OCI-LY1 (cell line): ENCODE results near the gene GDA.

Source experiments
- H2AFZ ChIP-seq: fragments of 200-600 bp; sonication (generic), shearing (Covaris generic); 2 replicates; pipeline ENCODE4 v1.6.0; 2014; ENCODE audit warnings: antibody characterized with exemption, mild to moderate bottlenecking, low read length
- H3F3A ChIP-seq: fragments of 200-600 bp; sonication (generic), shearing (Covaris generic); 2 replicates; pipeline ENCODE4 v1.6.0; 2014; ENCODE audit warnings: mild to moderate bottlenecking, antibody characterized with exemption, low read length, moderate library complexity; ENCODE audit not compliant: insufficient read depth
- H3K27ac ChIP-seq: fragments of 200-600 bp; sonication (generic); 2 replicates; pipeline ENCODE4 v1.5.1; 2014; ENCODE audit warnings: low read length, mixed run types, mild to moderate bottlenecking, low read depth; ENCODE audit not compliant: poor library complexity, severe bottlenecking
- H3K27me3 ChIP-seq: fragments of 200-600 bp; sonication (generic); 2 replicates; pipeline ENCODE4 v1.6.0; 2014; ENCODE audit warnings: antibody characterized with exemption, mild to moderate bottlenecking, low read length, moderate library complexity; ENCODE audit not compliant: insufficient read depth
- H3K36me3 ChIP-seq: fragments of 200-600 bp; sonication (generic); 2 replicates; pipeline ENCODE4 v1.6.1; 2014; ENCODE audit warnings: mild to moderate bottlenecking, antibody characterized with exemption, low read length, moderate library complexity, mixed read lengths; ENCODE audit not compliant: insufficient read depth
- H3K4me1 ChIP-seq: fragments of 200-600 bp; sonication (generic); 2 replicates; pipeline ENCODE4 v1.5.1; 2014; ENCODE audit warnings: mild to moderate bottlenecking, low read length, moderate library complexity; ENCODE audit not compliant: insufficient read depth, severe bottlenecking
- H3K4me2 ChIP-seq: fragments of 200-600 bp; sonication (generic), shearing (Covaris generic); 2 replicates; pipeline ENCODE4 v1.6.1; 2014; ENCODE audit warnings: low read length
- H3K4me3 ChIP-seq: fragments of 200-600 bp; sonication (generic); 2 replicates; pipeline ENCODE4 v1.5.1; 2014; ENCODE audit warnings: low read length, low read depth, mild to moderate bottlenecking, mixed read lengths; ENCODE audit not compliant: poor library complexity, severe bottlenecking
- H3K79me2 ChIP-seq: fragments of 200-600 bp; shearing (Covaris generic); 2 replicates; pipeline ENCODE4 v1.6.1; 2016; ENCODE audit warnings: mixed run types, low read length, mixed read lengths; ENCODE audit not compliant: insufficient read depth
- H3K9ac ChIP-seq: fragments of 200-600 bp; sonication (generic), shearing (Covaris generic); 2 replicates; pipeline ENCODE4 v1.6.1; 2014; ENCODE audit warnings: mild to moderate bottlenecking, low read length, mixed read lengths
- H3K9me2 ChIP-seq: fragments of 200-600 bp; sonication (generic), shearing (Covaris generic); 2 replicates; pipeline ENCODE4 v1.6.1; 2014; ENCODE audit warnings: low read depth, mild to moderate bottlenecking, low read length, mixed read lengths
- H3K9me3 ChIP-seq: fragments of 200-600 bp; shearing (Covaris generic); 2 replicates; pipeline ENCODE4 v1.6.1; 2014; ENCODE audit warnings: low read length, mixed read lengths
- H4K20me1 ChIP-seq: fragments of 200-600 bp; sonication (generic), shearing (Covaris generic); 2 replicates; pipeline ENCODE4 v1.6.0; 2016; ENCODE audit warnings: mild to moderate bottlenecking, low read length; ENCODE audit not compliant: insufficient read depth
- EZH2 ChIP-seq: fragments of 200-600 bp; sonication (generic), shearing (Covaris generic); IDR thresholded peaks from 2 replicates; pipeline ENCODE4 v1.8.0; 2017; ENCODE audit warnings: borderline replicate concordance, mixed run types, mild to moderate bottlenecking, antibody characterized with exemption, low read length, moderate library complexity, mixed read lengths
- TF ChIP-seq, protein P1 (sequence below): fragments of 200-600 bp; sonication (generic), shearing (Covaris generic); IDR thresholded peaks from 2 replicates; pipeline ENCODE4 v1.5.1; 2017; ENCODE audit warnings: mild to moderate bottlenecking, antibody characterized with exemption, low read length, moderate library complexity, mixed read lengths

GDA gene

GRCh38 chr9:72149231-72149975 lies at the start of gene GDA:
Gene GDA (plus strand): TSS chr9:72149440. CDS start chr9:72149560, 120 bp downstream.
- no peak within 1 kb of the TSS for H3K4me2 ChIP-seq
- no peaks in the 10 kb centered on the region for H3K9me2 ChIP-seq
- no peaks in the 10 kb centered on the region for H3K36me3 ChIP-seq
- no peaks in the 10 kb centered on the region for H3K4me1 ChIP-seq
- no peak within 1 kb of the TSS for H3K4me3 ChIP-seq
- H3K27me3 ChIP-seq: no peaks in the 10 kb centered on the region
- H3K79me2 ChIP-seq: no peaks in the 10 kb centered on the region
- no peaks in the 10 kb centered on the region for H3K9me3 ChIP-seq
- no peak within 1 kb of the TSS for H3K27ac ChIP-seq
- no peak within 1 kb of the TSS for H3K9ac ChIP-seq
- H3F3A ChIP-seq: no peaks in the 10 kb centered on the region
- no peaks in the 10 kb centered on the region for H4K20me1 ChIP-seq
- no peak within 1 kb of the TSS for H2AFZ ChIP-seq
- TF ChIP-seq EZH2: no peak
- TF ChIP-seq, protein P1, sequence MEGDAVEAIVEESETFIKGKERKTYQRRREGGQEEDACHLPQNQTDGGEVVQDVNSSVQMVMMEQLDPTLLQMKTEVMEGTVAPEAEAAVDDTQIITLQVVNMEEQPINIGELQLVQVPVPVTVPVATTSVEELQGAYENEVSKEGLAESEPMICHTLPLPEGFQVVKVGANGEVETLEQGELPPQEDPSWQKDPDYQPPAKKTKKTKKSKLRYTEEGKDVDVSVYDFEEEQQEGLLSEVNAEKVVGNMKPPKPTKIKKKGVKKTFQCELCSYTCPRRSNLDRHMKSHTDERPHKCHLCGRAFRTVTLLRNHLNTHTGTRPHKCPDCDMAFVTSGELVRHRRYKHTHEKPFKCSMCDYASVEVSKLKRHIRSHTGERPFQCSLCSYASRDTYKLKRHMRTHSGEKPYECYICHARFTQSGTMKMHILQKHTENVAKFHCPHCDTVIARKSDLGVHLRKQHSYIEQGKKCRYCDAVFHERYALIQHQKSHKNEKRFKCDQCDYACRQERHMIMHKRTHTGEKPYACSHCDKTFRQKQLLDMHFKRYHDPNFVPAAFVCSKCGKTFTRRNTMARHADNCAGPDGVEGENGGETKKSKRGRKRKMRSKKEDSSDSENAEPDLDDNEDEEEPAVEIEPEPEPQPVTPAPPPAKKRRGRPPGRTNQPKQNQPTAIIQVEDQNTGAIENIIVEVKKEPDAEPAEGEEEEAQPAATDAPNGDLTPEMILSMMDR: no peak

GRCh38 chr9:72102520-72102919 lies 46.7 kb upstream of the GDA start:
- Histone ChIP-seq H2AFZ (no peak overlapping the region), H3K4me1 (no peaks in the 10 kb centered on the region), H3K9ac (no peak overlapping the region), H3K36me3 (no peaks in the 10 kb centered on the region), H3K9me3 (no peaks in the 10 kb centered on the region), H3K9me2 (no peaks in the 10 kb centered on the region), H3K27me3 (no peaks in the 10 kb centered on the region), H3K4me2 (no peak overlapping the region), H3F3A (no peaks in the 10 kb centered on the region), H3K4me3 (no peak overlapping the region), H4K20me1 (no peaks in the 10 kb centered on the region), H3K27ac (no peak overlapping the region), H3K79me2 (no peaks in the 10 kb centered on the region)
- TF ChIP-seq, protein P1: no peak
- no peak for TF ChIP-seq EZH2

GRCh38 chr9:72113056-72113455 lies 36.2 kb upstream of the GDA start:
- Histone ChIP-seq H3K27ac (no peak overlapping the region), H3F3A (no peaks in the 10 kb centered on the region), H3K4me2 (no peak overlapping the region), H3K4me1 (no peaks in the 10 kb centered on the region), H3K9me3 (no peaks in the 10 kb centered on the region), H3K79me2 (no peaks in the 10 kb centered on the region), H3K27me3 (no peaks in the 10 kb centered on the region), H3K36me3 (no peaks in the 10 kb centered on the region), H2AFZ (no peak overlapping the region), H3K9me2 (no peaks in the 10 kb centered on the region), H3K9ac (no peak overlapping the region), H4K20me1 (no peaks in the 10 kb centered on the region), H3K4me3 (no peak overlapping the region)
- TF ChIP-seq EZH2: no peak
- TF ChIP-seq, protein P1: no peak
